Stomach (tissue), 9 donors: Measurements from ENCODE around the gene DCLRE1B. TPM values are rescaled to one million over a fixed set of nuclear protein-coding genes. Genes with fewer than 3 reads are reported as not detected.

Experiments
- DNase-seq, 2 donors: peaks; one replicate each; pipeline versions ENCODE4 v3.0.0 to v3.0.0-alpha.2; 2013 to 2019
- H3K27ac ChIP-seq, 5 donors: fragments of 200-600 bp in 4 of 5; sonication (generic) in 4 of 5; one replicate each; pipeline ENCODE4 v1.5.1; 2013 to 2019; ENCODE audit warnings: mild to moderate bottlenecking in 1 of 5, moderate library complexity in 1 of 5
- H3K27me3 ChIP-seq, 3 donors: fragments of 200-600 bp; sonication (generic); one replicate each; pipeline ENCODE4 v1.5.1; 2017 to 2019; ENCODE audit warnings: mixed run types in 1 of 3
- H3K36me3 ChIP-seq, 4 donors: fragments of 200-600 bp; sonication (generic); 1 replicate in 3 of 4; 2 replicates in 1 of 4; pipeline ENCODE4 v1.5.1; 2016 to 2019
- H3K4me1 ChIP-seq, 4 donors: fragments of 200-600 bp; sonication (generic); one replicate each; pipeline ENCODE4 v1.5.1; 2016 to 2019
- H3K4me3 ChIP-seq, 4 donors: fragments of 200-600 bp; sonication (generic) in 3 of 4; one replicate each; pipeline ENCODE4 v1.5.1; 2016 to 2019; ENCODE audit warnings: mild to moderate bottlenecking in 1 of 4
- H3K9me3 ChIP-seq, 4 donors: fragments of 200-600 bp; sonication (generic); one replicate each; pipeline ENCODE4 v1.5.1; 2016 to 2019
- EP300 ChIP-seq: sonication (generic); formaldehyde crosslinking; IDR thresholded peaks from one replicate; pipeline ENCODE4 v1.6.1; 2017; ENCODE audit warnings: antibody characterized with exemption
- POLR2A ChIP-seq, 4 donors: fragments of 450-650 bp; IDR thresholded peaks; one replicate each; pipeline ENCODE4 v1.6.1; 2016; ENCODE audit warnings: antibody characterized with exemption in 4 of 4, control low read depth in 2 of 4, mild to moderate bottlenecking in 1 of 4, moderate library complexity in 1 of 4
- POLR2AphosphoS5 ChIP-seq, 3 donors: sonication (generic); formaldehyde crosslinking; IDR thresholded peaks; one replicate each; pipeline ENCODE4 v1.6.1; 2016; ENCODE audit warnings: antibody characterized with exemption in 3 of 3
- whole genome bisulfite sequencing, 5 donors: extraction: QIAGEN DNeasy Blood & Tissue Kit in 3 of 5; methylation state at CpG; one replicate each; pipeline versions ENCODE4 v1.1.5 to v1.1.7; 2013 to 2018; 5-methylcytosine and 5-hydroxymethylcytosine counted together
- intact Hi-C: fragments of 100-400 bp; cut with DNase I; formaldehyde crosslinking; loops from one replicate; pipeline ENCODE4 v1.15.1; 2023; ENCODE audit warnings: low total_unique reads
- polyA plus RNA-seq, 3 donors: library from polyadenylated mRNA; stranded (reverse); fragments of 200-250 nt; gene quantifications; one replicate each; pipeline ENCODE4 v1.2.3, GENCODE V29; 2013
- total RNA-seq, 5 donors: library from RNA; depleted of rRNA; stranded (reverse); fragments of >200 nt; gene quantifications; one replicate each; pipeline versions ENCODE4 v1.1.0 to v1.2.3, GENCODE V29; 2014 to 2016
- TF ChIP-seq, protein P1 (sequence below), 7 experiments: fragments of 450-650 bp in 4 of 7; fragments of 200-600 bp in 3 of 7; sonication (generic) in 3 of 7; IDR thresholded peaks; one replicate each; pipeline ENCODE4 v1.5.1; 2016 to 2019; ENCODE audit warnings: antibody characterized with exemption in 7 of 7, control low read depth in 2 of 7, mild to moderate bottlenecking in 1 of 7
- donor health status: healthy with polysubstance abuse.
- donor health status: Bipolar disorder and iron deficiency.
- donor health status: healthy.

DCLRE1B gene
- total and polyA plus RNA-seq, 8 donors, result 0.45 to 3.9 (median 1.9) TPM; not detected in 2

DNA sequence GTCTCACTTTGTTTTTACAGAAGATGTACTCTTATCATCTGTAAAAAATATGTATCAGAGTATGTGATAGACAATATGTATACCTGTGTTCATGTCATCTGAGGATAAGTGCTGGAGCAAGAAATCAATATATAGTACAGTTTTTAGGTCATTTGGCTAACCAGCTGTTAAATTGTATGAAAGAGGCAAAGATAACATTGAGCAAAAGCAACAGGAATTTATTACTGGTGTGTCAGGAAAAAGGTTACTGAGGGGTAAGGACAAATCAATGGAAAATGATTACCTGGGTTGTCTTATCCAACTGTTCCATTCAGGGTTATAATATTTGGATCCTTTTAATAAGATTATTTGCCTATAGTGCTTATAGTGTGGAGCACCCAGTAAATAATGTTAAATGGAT lies 28.9 kb downstream of the DCLRE1B start:
- intact Hi-C loops, result no loop called here
- no peaks in the 10 kb centered on the region for H3K36me3 ChIP-seq
- TF ChIP-seq POLR2AphosphoS5 (IDR thresholded peaks at IDR 0.05) (no peak), EP300 (no peak), POLR2A (IDR thresholded peaks at IDR 0.05) (no peak)
- TF ChIP-seq, protein P1, sequence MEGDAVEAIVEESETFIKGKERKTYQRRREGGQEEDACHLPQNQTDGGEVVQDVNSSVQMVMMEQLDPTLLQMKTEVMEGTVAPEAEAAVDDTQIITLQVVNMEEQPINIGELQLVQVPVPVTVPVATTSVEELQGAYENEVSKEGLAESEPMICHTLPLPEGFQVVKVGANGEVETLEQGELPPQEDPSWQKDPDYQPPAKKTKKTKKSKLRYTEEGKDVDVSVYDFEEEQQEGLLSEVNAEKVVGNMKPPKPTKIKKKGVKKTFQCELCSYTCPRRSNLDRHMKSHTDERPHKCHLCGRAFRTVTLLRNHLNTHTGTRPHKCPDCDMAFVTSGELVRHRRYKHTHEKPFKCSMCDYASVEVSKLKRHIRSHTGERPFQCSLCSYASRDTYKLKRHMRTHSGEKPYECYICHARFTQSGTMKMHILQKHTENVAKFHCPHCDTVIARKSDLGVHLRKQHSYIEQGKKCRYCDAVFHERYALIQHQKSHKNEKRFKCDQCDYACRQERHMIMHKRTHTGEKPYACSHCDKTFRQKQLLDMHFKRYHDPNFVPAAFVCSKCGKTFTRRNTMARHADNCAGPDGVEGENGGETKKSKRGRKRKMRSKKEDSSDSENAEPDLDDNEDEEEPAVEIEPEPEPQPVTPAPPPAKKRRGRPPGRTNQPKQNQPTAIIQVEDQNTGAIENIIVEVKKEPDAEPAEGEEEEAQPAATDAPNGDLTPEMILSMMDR (IDR thresholded peaks at IDR 0.05), result no peak
- peaks cover 34 to 74% (median 52%) of the 10 kb centered on the region in 4 donors for H3K4me1 ChIP-seq
- H3K9me3 ChIP-seq, result no peaks in the 10 kb centered on the region
- H3K4me3 ChIP-seq, result no peak overlapping the region
- H3K27ac ChIP-seq, result no peak overlapping the region
- no peak for DNase-seq
- H3K27me3 ChIP-seq, result no peaks in the 10 kb centered on the region

DNA sequence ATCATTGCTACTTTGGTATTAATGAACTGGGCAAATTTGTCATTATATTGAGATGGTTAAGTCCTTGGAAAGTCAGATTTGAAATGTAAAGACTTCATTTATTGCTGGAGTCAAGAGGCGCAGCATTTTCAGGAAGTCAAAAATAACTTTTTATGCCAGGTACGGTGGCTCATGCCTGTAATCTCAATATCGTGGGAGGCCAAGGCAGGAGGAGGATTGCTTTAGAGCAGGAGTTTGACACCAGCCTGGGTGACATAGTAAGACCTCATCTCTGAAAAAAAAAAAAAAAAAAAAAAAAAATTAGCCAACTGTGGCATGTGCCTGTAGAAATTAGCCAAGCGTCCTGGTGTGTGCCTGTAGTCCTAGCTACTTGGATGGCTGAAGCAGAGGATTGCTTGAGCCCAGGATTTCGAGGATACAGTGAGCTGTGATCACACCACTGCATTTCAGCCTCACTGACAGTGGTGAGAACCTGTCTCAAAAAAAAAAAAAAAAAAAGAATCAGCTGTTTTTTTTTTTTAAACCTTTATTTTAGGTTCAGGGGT lies 29.5 kb downstream of the DCLRE1B start:
- peaks cover 34 to 80% (median 55%) of the 10 kb centered on the region in 4 donors for H3K4me1 ChIP-seq
- 72 to 82% (median 79%) methylated on average over 5 of the region's 5 CpGs for WGBS, 5 donors
- H3K9me3 ChIP-seq, result no peaks in the 10 kb centered on the region
- no peaks in the 10 kb centered on the region for H3K36me3 ChIP-seq
- intact Hi-C loops, result no loop called here
- H3K4me3 ChIP-seq, result no peak overlapping the region
- no peak overlapping the region for H3K27ac ChIP-seq
- H3K27me3 ChIP-seq, result no peaks in the 10 kb centered on the region
- no peak for DNase-seq
- no peak for TF ChIP-seq POLR2AphosphoS5 (IDR thresholded peaks at IDR 0.05)
- TF ChIP-seq, protein P1 (IDR thresholded peaks at IDR 0.05), result no peak
- no peak for TF ChIP-seq POLR2A (IDR thresholded peaks at IDR 0.05)
- no peak for TF ChIP-seq EP300

GRCh38 chr1:113935176-113935575 lies 30.1 kb downstream of the DCLRE1B start:
- Histone ChIP-seq H3K27ac (no peak overlapping the region), H3K9me3 (no peaks in the 10 kb centered on the region), H3K4me1 (peaks cover 34 to 86% (median 58%) of the 10 kb centered on the region in 4 donors), H3K36me3 (no peaks in the 10 kb centered on the region), H3K4me3 (no peak overlapping the region), H3K27me3 (no peaks in the 10 kb centered on the region)
- TF ChIP-seq POLR2A (IDR thresholded peaks at IDR 0.05), result no peak
- TF ChIP-seq EP300, result no peak
- TF ChIP-seq POLR2AphosphoS5 (IDR thresholded peaks at IDR 0.05), result no peak
- TF ChIP-seq, protein P1 (IDR thresholded peaks at IDR 0.05), result no peak
- intact Hi-C loops, result no loop called here
- no peak for DNase-seq
- WGBS, 5 donors, result 94 to 100% (median 97%) methylated on average over 1 of the region's 1 CpG

- Histone ChIP-seq H3K9me3 (no peaks in the 10 kb centered on the region), H3K36me3 (peaks cover 4 to 8% (median 8%) of the 10 kb centered on the region in 4 donors), H3K27ac (no peak overlapping the region), H3K27me3 (no peaks in the 10 kb centered on the region), H3K4me3 (no peak overlapping the region), H3K4me1 (peaks cover 27 to 88% (median 52%) of the 10 kb centered on the region in 4 donors)
- TF ChIP-seq POLR2A (IDR thresholded peaks at IDR 0.05) (no peak), POLR2AphosphoS5 (IDR thresholded peaks at IDR 0.05) (no peak), EP300 (no peak)
- TF ChIP-seq, protein P1 (IDR thresholded peaks at IDR 0.05), result no peak
- 64 to 83% (median 80%) methylated on average over 1 of the region's 1 CpG for WGBS, 5 donors
- no peak for DNase-seq
- intact Hi-C loops, result no loop called here
Measured at GRCh38 chr1:113935970-113936369, 30.8 kb downstream of the DCLRE1B start.
